Esophagus squamous epithelium (tissue), 4 donors: ENCODE data around the gene ELFN2.

ENCODE experiments used
- CTCF ChIP-seq, 6 experiments: fragments of 450-650 bp in 4 of 6; fragments of 200-600 bp in 2 of 6; sonication (generic) in 2 of 6; IDR thresholded peaks; one replicate each; pipeline ENCODE4 v1.5.1; 2016 to 2019; ENCODE audit warnings: antibody characterized with exemption in 6 of 6, mild to moderate bottlenecking in 4 of 6, moderate library complexity in 4 of 6
- POLR2A ChIP-seq, 4 donors: fragments of 450-650 bp; IDR thresholded peaks; one replicate each; pipeline ENCODE4 v1.6.1; 2017; ENCODE audit warnings: antibody characterized with exemption in 4 of 4, mild to moderate bottlenecking in 4 of 4, moderate library complexity in 3 of 4

DNA sequence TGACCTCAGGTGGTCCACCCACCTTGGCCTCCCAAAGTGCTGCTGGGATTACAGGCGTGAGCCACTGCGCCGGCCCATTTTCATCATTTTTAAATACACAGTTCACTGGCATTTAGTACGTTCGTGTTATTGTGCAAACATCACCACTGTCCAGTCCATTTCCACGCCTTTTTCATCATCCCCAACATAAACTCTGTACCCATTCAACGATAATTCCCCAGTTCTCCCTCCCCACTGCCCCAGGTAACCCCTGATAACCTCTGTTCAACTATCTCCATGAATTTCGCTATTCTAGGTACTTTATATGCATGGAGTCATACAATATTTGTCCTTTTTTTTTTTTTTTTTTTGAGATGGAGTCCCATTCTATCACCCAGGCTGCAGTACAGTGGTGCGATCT, 18.2 kb upstream of the ELFN2 start:
- TF ChIP-seq POLR2A (IDR thresholded peaks at IDR 0.05) (no peak), CTCF (IDR thresholded peaks at IDR 0.05) (no peak)
